ENCODE data around the gene RIT1.

The RIT1 gene

DNA sequence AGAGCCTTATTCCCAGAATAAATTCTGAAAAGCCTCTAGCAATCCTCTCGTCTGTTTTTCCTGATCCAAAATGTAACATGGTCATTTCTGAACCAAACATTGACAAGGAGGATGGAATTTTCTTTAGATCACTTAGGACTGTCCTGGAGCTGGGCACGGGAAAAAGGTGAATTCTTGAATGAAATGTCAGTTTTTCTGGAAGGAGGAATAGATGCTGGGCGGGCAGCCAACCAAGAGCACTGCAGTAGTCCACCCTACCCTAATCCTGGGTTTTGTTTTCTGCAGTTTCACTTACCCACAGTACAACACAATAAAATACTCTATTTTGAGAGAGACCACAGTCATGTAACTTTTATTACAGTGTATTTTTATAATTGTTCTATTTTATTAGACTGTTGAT, 20.9 kb downstream of the RIT1 start:
- DNase-seq (ENCODE audit: low spot score): no peak

DNA sequence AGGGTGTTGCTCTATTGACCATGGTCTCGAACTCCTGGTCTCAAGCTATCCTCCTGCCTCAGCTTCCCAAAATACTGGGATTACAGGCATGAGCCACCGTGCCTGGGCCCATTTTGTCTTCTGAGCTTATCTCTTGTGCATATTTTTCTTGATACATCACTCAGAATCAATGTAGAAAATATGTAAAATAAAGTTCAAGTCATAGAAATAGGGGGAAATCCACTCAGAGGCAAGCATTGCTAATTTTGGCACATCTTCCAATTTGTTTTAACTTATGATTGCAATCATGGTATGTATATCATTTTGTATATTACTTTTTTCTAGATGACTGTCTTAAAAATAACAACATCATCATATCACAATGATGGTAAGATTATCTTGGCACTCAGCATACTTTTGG, 21.6 kb downstream of the RIT1 start:
- DNase-seq (ENCODE audit: low spot score): no peak

DNA sequence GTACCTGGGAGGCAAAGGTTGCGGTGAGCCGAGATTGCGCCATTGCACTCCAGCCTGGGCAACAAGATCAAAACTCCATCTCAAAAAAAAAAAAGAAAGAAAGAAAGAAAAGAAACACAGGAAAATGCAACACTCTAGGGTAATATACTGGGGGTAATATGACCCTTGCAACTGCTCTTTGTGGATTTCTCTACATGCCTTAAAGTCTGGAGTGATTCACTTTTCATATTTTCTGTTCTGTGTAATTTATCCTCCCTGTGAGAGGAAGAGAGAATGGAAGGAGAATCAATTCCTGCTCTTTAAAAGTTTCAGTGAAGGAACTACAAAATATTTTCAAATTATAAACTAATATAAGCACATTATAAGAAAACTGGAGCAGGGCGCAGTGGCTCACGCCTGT, 22.7 kb downstream of the RIT1 start:
- DNase-seq (ENCODE audit: low spot score): no peak

DNA sequence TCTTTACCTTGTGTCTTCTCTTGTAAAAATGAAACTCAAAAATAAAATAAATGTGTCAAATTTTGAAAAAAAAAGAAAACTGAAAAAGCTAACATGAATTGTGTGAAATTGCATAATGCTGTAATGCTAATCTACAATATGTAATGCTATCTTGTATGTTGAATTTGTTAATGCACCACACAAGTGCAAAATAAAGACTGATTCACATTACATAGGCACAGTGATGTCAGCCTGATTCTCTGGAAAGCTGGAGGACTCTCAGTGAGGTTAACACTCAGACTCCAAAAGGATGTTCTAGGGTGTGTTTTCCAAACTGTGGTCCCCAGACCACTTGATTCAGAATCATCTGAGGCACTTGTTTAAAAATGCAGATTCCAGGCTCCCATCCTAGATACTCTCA, 26.2 kb downstream of the RIT1 start:
- no peak for DNase-seq (ENCODE audit: low spot score)

DNA sequence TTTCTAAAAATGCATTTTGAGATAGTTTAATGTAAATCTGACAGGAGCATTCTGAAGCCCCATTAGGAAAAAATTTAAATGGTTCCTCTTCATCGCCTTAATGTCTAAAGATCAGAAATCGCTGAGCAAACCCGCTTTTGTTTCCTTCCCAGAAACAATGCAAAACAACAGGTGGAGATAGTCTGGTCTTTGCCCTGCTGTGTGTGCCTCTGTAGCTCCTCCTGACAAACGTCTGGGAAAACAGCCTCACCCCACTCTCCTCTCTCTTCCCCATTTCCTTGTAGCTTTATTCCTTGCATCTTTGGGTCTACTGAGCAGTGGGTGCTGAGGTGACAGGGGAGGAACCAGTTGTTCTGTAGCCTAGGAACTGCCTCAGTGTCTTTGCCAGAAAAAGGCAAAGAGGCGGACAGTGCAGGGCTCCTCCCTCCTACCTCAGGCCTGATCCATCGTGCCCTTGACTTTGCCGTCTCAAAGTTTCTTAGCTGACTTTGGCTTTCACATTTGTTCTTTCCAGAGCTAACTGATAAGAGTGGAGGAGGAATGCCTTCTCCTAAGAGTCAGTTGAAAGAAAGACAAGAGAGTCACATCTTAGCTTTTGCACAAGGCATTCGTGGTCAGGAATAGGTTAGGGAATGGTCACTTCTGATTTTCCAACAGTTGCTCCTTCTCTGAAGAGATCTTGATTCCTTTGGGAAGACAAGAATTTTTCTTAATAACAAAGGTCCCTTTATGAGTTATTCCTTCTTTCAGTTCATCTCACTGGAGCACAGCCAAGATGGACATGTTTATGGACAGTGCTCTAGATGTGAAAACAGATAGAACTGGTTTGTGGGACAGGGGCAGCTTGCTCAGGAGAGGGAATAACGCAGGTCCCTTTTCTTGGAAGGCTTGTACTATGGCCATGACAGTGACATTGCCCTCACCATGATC, 26.9 kb downstream of the RIT1 start:
- DNase-seq (ENCODE audit: low spot score): no peak

DNA sequence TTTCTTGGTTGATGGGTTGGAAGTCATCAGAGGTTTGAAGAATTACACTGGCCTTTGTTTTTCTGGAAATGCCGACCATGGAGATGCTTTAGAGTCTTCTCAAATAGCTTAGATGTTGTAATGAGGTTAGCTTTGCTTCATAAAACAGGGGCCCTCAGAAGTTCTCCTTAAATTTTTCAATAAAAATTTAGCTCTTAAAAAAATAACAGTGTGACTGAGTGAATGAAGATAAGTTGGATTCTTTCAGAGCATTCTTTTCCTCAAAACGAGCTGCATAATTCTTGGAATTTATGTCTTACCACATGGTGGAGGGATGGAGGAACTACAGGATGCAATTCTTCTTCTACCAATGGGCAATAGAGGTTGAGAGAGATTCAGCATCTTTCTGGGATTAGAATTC, 28.4 kb downstream of the RIT1 start:
- DNase-seq (ENCODE audit: low spot score): no peak

DNA sequence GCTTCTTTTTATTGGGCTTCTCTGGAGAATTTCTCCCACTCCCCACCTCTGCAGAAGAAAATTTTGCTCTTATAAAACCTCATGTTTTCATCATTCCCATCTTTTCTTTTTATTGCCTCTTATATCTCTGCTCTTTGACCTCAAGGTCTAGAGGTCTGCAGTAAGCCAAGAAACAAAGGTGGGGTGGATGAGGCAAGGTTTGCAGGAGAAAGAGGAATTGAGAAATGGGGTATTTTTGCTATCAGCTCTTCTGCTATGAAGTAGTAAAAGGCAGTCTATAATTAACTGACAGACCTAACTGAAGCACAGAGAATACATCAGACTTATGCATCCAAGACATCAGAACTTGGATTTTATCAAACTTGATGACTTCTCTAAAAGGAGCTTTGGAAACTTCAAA, 28.9 kb downstream of the RIT1 start:
- no peak for DNase-seq (ENCODE audit: low spot score)

DNA sequence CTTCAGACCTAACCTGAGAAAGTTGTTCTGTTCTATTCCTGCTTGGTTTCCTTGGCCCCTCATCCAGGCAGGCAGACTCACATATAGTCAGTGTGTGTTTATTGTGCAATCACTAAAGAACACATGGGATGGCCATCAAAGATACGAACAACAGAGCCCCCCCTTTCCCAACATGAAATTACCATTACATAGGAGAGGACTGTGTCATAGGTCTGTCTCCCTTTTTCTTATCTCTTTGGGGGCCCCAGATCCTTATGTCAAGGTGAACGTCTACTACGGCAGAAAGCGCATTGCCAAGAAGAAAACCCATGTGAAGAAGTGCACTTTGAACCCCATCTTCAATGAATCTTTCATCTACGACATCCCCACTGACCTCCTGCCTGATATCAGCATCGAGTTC, 30.2 kb downstream of the RIT1 start:
- no peak for DNase-seq (ENCODE audit: low spot score)

DNA sequence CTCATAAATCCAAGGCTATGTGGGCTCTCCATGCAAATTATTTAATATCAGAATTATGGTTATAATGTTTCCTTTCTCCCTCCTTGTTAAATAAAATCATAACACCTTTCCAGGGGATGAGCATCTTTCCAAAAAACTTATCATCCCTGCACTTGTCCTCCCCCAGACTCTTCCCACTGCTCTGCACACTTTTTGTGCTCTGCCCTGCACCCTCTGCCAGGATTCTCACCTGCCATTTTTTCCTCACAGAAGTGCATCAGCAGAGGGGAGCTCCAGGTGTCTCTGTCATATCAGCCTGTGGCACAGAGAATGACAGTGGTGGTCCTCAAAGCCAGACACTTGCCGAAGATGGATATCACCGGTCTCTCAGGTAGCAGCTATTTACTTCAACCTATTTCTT, 30.9 kb downstream of the RIT1 start:
- DNase-seq (ENCODE audit: low spot score): no peak

DNA sequence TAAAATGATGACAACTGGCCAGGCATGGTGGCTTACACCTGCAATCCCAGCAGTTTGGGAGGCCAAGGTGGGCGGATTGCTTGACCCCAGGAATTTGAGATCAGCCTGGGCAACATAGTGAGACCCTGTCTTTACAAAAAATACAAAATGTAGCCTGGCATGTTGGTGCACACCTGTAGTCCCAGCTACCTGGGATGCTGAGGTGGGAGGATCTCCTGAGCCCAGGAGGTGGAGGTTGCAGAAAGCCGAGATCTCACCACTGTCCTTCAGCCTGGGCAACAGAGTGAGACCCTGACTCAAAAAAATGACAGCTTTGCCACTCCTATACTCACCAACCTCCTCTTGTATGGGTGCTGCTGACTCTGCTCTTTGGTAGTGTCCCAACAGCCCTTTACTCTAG, 33.2 kb downstream of the RIT1 start:
- DNase-seq (ENCODE audit: low spot score): no peak

DNA sequence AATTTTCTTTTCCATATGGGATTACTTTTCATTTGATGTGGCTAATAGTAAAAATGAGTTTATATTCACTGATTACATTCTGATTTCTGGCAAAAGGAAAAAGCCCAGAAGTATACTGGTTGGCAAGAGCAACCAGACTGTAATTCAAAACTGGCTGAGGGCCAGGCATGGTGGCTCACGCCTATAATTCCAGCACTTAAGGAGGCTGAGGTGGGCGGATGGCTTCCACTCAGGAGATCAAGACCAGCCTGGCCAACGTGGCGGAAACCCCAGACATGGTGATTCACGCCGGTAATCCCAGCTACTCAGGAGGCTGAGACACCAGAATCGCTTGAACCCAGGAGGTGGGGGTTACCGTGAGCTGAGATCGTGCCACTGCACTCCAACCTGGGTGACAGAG, 37.3 kb downstream of the RIT1 start:
- DNase-seq (ENCODE audit: low spot score): no peak

DNA sequence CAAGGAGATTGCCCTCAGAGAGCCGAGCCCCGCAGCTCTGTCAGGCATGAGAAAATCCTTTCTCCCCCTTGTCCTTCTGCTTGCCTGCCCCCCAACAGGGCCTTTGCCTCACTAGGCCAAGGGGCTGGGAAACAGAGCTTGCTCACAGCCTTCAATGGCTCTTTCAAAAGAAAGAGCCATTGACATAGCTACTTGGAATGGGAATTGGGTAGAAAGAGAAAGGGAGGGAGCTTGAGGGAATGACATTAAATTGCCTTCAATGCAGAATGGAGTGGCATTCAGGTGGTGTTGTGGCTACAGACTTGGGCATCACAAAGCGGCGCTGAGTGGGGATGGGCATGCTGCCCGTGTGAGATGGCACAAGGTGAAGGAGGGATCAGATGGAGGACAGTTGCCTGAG, 38.6 kb downstream of the RIT1 start:
- DNase-seq (ENCODE audit: low spot score): no peak

DNA sequence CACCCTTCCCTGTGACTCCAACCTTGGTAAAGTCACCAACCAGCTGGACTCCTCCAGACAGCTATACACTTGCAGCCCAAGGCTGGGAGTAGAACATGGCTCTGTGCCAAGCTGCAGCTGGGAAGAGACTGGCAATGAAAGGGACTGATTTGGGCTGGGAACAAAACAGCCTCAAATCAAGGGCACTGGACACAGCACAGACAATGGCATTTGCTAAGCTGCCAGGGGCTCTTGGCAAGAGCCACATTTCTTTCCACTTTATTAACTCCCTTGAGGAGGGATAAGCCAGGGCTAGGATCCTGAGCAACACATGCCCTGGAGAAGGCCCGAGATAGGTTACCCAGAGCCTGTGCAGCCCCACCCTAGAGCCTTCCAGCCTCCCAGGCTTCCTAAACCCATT, 39.8 kb downstream of the RIT1 start:
- no peak for DNase-seq (ENCODE audit: low spot score)

DNA sequence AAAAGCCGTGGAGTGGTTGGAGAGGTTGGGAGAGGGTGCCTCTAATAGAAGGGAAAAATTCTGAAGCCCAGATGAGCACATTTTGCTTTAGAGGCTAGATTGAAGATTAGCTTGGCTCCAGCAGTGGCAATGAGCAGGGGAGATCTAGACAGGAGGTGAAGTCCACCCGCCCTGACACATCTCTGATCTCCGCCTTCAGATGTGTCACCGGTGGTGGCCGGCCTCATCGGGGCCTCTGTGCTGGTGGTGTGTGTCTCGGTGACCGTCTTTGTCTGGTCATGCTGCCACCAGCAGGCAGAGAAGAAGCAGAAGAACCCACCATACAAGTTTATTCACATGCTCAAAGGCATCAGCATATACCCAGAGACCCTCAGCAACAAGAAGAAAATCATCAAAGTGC, 43.4 kb downstream of the RIT1 start:
- DNase-seq (ENCODE audit: low spot score): no peak

DNA sequence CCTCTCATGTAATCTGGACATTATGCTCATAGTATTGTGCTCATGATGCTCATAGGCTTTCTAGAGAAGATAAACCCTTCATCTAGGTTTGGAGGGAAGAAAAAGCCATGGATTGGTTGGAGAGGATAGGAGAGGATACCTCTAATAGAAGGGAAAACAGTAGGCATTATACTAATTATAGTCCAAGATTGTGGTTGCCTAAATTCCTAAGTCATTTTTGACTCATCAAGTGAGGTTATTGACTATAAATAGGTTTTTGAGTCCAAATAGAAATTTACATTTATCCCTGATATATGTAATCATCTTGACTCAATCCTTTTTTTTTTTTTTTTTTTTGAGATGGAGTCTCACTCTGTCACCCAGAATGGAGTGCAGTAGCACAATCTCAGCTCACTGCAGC, 46.8 kb downstream of the RIT1 start:
- DNase-seq (ENCODE audit: low spot score): no peak

DNA sequence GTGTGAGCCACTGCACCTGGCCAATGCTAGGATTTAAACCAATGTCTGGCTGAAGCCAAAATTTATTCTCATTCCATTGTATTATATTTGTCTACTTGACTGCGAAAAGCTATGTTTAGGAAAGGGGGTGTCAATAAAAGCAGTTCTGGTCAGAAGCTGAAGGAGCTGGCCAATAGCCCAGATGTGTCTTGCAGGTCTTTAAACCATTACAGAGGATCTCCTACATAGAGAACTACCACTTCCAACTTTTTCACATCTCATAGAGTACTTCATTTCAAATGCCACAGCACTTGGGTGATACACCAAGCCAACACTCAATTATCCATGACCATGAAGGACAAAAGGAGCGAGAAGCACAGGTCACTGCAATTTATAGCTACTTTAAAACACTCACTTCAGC, 49.3 kb downstream of the RIT1 start:
- DNase-seq (ENCODE audit: low spot score): no peak

DNA sequence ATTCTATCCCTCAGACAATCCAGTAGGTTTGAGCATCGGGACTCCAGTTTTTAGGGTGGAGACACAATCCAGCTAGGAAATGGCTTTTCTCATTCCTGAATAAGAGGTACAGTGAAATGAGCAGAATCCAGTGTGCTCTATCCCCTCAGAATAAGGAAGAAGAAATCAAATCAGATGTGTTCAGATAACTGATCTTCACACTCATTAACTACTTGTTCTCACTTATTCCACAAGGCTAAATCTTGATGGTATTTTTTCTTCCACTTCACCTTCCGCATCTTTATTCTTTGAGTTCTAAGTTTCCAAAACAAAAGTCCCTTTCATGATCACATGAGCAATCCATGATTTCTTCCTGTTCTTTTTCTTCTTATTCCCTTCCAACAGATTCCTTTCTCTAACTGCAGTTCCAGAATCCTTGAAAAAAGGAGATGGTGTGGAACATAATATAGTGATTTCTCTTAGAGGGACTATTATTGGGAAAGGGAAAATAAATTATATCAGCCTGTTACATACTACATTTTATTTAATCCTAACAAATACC, 50.1 kb downstream of the RIT1 start:
- DNase-seq (ENCODE audit: low spot score): no peak

DNA sequence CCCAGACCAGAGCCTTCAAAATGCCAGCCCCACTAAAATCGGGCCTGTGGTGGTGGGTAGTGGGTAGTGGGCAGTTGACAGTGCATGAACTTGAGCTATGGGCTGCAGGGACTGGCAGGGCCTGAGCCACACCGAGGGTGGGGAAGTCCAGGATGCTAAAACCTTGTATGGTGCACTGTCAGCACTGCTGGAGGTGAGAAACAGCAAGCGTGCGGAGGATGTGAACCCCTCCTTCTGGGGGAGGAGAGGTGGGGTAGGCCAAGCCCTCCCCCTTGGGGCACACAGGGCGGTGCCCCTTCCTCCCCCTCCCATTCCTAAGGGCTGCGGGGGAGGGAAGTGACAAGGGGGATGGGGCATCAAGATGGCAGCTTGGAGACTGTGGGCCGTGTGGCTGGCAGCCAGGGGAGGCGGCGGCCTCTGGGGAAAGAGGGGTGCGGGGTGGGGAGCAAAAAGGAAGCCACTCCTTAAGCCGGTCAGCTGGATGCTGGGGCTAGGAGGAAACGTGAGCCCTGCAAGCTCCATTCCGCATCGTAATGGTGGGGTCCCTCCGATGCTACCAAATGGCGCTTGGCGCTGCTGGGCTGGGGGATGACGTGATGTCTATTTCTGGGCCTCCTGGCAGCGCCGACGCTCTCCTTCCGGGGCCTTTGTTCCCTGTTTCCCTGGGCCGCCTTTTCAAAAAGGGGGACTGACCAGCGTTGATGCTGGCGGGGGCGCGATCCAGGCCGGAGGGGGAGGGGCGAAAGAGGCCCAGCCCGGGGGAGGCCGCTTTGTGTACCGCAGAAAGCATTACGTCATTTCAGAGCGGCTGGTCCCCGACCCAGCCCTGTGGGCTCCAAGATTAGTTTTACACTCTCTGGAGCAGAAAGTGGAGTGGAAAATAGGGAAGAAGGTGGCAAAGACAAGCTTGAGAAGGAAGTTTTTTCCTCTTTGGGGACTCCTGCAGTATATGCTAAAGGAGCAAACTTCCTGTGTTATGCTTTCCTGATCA, 51.0 kb downstream of the RIT1 start:
- DNase-seq (ENCODE audit: low spot score): peak; percentile 40

DNA sequence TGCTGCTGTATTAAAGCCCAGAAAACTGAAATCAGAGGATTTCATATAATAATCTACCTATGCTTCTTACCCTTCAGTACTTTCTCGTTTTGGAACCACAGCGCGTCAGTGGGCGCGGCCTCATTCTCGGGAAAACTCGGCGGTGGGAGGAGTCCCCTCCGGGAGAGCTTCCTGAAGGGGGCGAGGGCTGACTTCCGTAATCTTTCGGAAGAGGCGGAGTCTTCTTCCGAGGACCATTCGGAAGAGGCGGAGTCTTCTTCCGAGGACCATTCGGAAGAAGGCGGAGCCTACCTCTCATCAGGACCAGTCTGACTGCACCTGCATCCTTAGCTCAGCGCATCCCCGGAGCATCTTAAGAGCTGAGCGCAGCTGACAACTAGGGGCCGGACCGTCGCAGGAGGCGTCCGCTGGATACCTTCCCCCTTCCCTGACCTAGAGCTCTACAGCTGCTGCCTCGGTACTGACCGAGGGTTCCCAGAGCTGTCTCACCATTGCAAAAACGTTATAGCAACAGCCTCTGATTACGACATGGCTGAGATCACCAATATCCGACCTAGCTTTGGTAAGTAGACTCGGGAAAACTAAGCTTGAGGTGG, 51.8 kb downstream of the RIT1 start, which contains the start of gene SYT11:
SYT11 (plus strand) TSS at position 334 of the 596 bp plus-strand sequence; CDS start at position 529, 195 bp downstream.
- peak; percentile 85 for DNase-seq (ENCODE audit: low spot score)

DNA sequence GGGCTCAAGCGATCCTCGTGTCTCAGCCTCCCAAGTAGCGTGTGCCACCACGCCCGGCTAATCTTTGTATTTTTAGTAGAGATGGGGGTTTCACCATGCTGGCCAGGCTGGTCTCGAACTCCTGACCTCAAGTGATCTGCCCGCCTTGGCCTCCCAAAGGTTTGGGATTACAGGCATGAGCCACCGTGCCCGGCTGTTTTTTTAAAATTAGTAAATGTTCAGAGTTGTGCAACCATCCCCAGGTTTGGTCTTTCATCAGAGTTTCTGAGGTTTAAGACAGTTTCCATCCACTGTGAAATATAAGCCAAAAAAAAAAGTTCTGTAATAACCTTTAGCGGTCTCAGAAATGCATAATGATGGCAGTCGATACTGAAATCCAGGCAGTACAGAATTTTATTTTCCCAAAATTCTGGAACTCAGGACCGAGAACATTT, 52.3 kb downstream of the RIT1 start:
- DNase-seq (ENCODE audit: low spot score): no peak

DNA sequence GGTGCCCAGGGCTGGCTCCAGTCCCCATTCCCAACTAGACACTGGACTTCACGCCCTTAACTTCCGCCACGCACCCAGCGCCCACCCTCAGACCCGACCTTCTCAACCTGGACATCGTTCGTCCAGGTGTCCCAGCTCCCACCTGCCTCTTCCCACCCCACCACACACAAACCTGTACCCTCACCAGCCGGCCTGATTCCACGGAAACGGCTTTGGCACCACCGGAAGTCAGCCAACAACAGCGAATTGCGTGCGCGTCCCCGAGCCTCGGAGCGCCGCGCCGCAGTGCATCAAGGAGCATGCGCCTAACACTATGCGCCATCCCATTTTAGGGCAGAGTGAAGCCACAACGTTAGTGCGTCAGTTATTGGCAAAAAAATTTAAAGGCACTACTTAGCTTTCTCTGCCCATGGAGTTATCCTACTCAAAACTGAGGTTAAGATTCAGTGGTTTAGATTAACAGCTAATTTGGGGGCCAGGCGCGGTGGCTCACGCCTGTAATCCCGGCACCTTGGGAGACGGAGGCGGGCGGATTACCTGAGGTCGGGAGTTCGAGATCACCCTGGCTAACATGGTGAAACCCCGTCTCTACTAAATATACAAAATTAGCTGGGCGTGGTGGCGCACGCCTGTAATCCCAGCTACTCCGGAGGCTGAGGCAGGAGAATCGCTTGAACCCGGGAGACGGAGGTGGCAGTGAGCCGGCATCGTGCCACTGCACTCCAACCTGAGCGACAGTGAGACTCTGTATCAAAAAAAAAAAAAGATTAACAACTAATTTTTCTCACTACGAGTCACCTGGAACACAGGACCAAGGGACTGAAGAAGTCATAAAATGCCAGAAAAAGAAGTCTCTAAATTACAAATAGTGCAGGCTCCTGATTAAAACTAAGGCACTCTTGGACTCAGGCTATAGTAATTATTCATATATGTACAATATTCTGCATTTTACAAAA, 53.9 kb downstream of the RIT1 start, which contains the start of gene GON4L:
GON4L (minus strand) TSS at position 240 of the 956 bp plus-strand sequence. CDS start 3,434 bp downstream, outside the sequence.
- peak; percentile 92 for DNase-seq (ENCODE audit: low spot score)

Measured in HuH-7 (cell line).